Astrocyte (in vitro differentiated cells and primary cell): ENCODE measurements around the gene ARL6IP5. TPM values are rescaled to one million over a fixed set of nuclear protein-coding genes. Genes with fewer than 3 reads are reported as not detected.

Experiments used
- DNase-seq: peaks from one replicate; pipeline ENCODE4 v3.0.0-alpha.2; 2010; ENCODE audit warnings: low read depth
- FAIRE-seq: peaks from 2 replicates; lab custom pipeline; 2011; peaks lifted over from hg19 to GRCh38; lab: Jason Lieb, UNC
- H2AFZ ChIP-seq: 2 replicates; pipeline ENCODE4 v1.6.0; 2012; ENCODE audit warnings: low read depth, low read length, inconsistent platforms
- H3K27ac ChIP-seq: 2 replicates; pipeline ENCODE4 v1.5.1; 2011; ENCODE audit warnings: low read depth, low read length, inconsistent platforms
- H3K27me3 ChIP-seq: 2 replicates; pipeline ENCODE4 v1.6.0; 2011; ENCODE audit warnings: low read length, inconsistent platforms; ENCODE audit not compliant: insufficient read depth
- H3K36me3 ChIP-seq: 2 replicates; pipeline ENCODE4 v1.5.1; 2011; ENCODE audit warnings: low read length, inconsistent platforms; ENCODE audit not compliant: insufficient read depth
- H3K4me1 ChIP-seq: 2 replicates; pipeline ENCODE4 v1.5.1; 2011; ENCODE audit warnings: low read length, inconsistent platforms; ENCODE audit not compliant: insufficient read depth
- H3K4me2 ChIP-seq: 2 replicates; pipeline ENCODE4 v1.6.0; 2012; ENCODE audit warnings: low read length, inconsistent platforms
- H3K4me3 ChIP-seq: 2 replicates; pipeline ENCODE4 v1.5.1; 2011; ENCODE audit warnings: low read depth, mild to moderate bottlenecking, low read length, inconsistent platforms; ENCODE audit not compliant: insufficient read depth
- H3K79me2 ChIP-seq: 2 replicates; pipeline ENCODE4 v1.6.0; 2012; ENCODE audit warnings: mild to moderate bottlenecking, low read length, inconsistent platforms; ENCODE audit not compliant: insufficient read depth
- H3K9ac ChIP-seq: 2 replicates; pipeline ENCODE4 v1.6.0; 2012; ENCODE audit warnings: mild to moderate bottlenecking, low read length, inconsistent platforms
- H3K9me3 ChIP-seq: 2 replicates; pipeline ENCODE4 v1.5.1; 2012; ENCODE audit warnings: low read depth, mild to moderate bottlenecking, low read length, inconsistent platforms; ENCODE audit not compliant: insufficient read depth
- H4K20me1 ChIP-seq: 2 replicates; pipeline ENCODE4 v1.6.0; 2012; ENCODE audit warnings: low read length, inconsistent platforms; ENCODE audit not compliant: insufficient read depth
- H3K27ac Mint-ChIP-seq: one replicate; pipeline ENCODE4 v1.8.0; 2021; ENCODE audit warnings: mild to moderate bottlenecking, mixed read lengths; ENCODE audit not compliant: unreplicated experiment
- H3K27me3 Mint-ChIP-seq: one replicate; pipeline ENCODE4 v1.8.0; 2021; ENCODE audit warnings: low read depth, mixed read lengths; ENCODE audit not compliant: unreplicated experiment
- H3K36me3 Mint-ChIP-seq: one replicate; pipeline ENCODE4 v1.8.0; 2021; ENCODE audit warnings: low read depth, mixed read lengths; ENCODE audit not compliant: unreplicated experiment
- H3K4me1 Mint-ChIP-seq: one replicate; pipeline ENCODE4 v1.8.0; 2021; ENCODE audit warnings: low read depth, mixed read lengths; ENCODE audit not compliant: unreplicated experiment
- H3K4me3 Mint-ChIP-seq: one replicate; pipeline ENCODE4 v1.8.0; 2021; ENCODE audit warnings: mild to moderate bottlenecking, moderate library complexity, mixed read lengths; ENCODE audit not compliant: unreplicated experiment
- H3K9me3 Mint-ChIP-seq: one replicate; pipeline ENCODE4 v1.8.0; 2021; ENCODE audit warnings: mild to moderate bottlenecking, mixed read lengths; ENCODE audit not compliant: unreplicated experiment
- CTCF ChIP-seq: IDR thresholded peaks from 2 replicates; pipeline ENCODE4 v1.5.1; 2011; ENCODE audit warnings: low read depth, mild to moderate bottlenecking, inconsistent platforms, low read length, moderate library complexity; ENCODE audit not compliant: insufficient read depth
- EZH2 ChIP-seq: IDR thresholded peaks from 2 replicates; pipeline ENCODE4 v1.6.1; 2012; ENCODE audit warnings: mild to moderate bottlenecking, low read length, inconsistent platforms; ENCODE audit not compliant: insufficient read depth
- total RNA-seq: library from RNA; stranded (reverse); gene quantifications from 2 replicates; pipeline ENCODE4 v1.2.1, GENCODE V29; 2021

The ARL6IP5 gene
- total RNA-seq, 1 donor from 2014 or later = 160 TPM

GRCh38 chr3:69128509-69128908 lies 43.8 kb downstream of the ARL6IP5 start:
- no peaks in the 10 kb centered on the region for H3K4me1 ChIP-seq
- Mint-ChIP-seq H3K27me3 (peaks cover 1% of the 10 kb centered on the region), H3K9me3 (no peaks in the 10 kb centered on the region), H3K4me3 (no peak overlapping the region), H3K4me1 (no peaks in the 10 kb centered on the region), H3K27ac (no peak overlapping the region), H3K36me3 (no peaks in the 10 kb centered on the region)
- H3K4me2 ChIP-seq = no peak overlapping the region
- no peaks in the 10 kb centered on the region for H3K36me3 ChIP-seq
- H3K9ac ChIP-seq = no peak overlapping the region
- no peaks in the 10 kb centered on the region for H4K20me1 ChIP-seq
- H3K9me3 ChIP-seq = no peaks in the 10 kb centered on the region
- no peak overlapping the region for H2AFZ ChIP-seq
- DNase-seq (no peak), FAIRE-seq (no peak)
- no peak for TF ChIP-seq CTCF
- no peak for TF ChIP-seq EZH2
- no peak overlapping the region for H3K4me3 ChIP-seq
- H3K27me3 ChIP-seq = peaks cover 3% of the 10 kb centered on the region
- H3K79me2 ChIP-seq = no peaks in the 10 kb centered on the region
- H3K27ac ChIP-seq = no peak overlapping the region

DNA sequence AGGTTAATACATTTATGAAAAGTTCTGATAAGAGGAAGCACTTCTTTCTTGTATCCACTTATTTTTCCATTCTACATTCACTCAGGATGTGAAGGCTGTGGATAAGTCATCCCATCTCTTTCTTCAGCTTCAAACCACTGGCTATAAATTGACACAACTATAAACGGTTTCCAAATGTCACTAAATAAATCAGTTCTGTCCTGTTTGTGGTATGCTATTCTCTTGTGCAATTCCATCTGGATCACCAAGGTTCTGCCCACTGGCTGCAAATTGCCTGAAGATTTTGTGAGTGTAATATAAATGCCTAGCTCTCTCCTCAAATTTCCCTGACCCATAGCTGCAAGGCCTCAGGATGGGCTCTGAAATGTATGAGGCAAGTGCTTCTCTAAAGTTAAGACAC lies 44.8 kb downstream of the ARL6IP5 start:
- H4K20me1 ChIP-seq = no peaks in the 10 kb centered on the region
- no peaks in the 10 kb centered on the region for H3K4me1 ChIP-seq
- H3K4me1 Mint-ChIP-seq = no peaks in the 10 kb centered on the region
- no peak for FAIRE-seq
- H3K4me3 ChIP-seq = no peak overlapping the region
- no peak for TF ChIP-seq EZH2
- TF ChIP-seq CTCF = no peak
- no peaks in the 10 kb centered on the region for H3K9me3 ChIP-seq
- H3K27me3 Mint-ChIP-seq = peaks cover 1% of the 10 kb centered on the region
- no peak overlapping the region for H3K4me2 ChIP-seq
- no peaks in the 10 kb centered on the region for H3K9me3 Mint-ChIP-seq
- H3K4me3 Mint-ChIP-seq = no peak overlapping the region
- H3K27ac Mint-ChIP-seq = no peak overlapping the region
- no peak overlapping the region for H3K9ac ChIP-seq
- no peak overlapping the region for H3K27ac ChIP-seq
- H3K79me2 ChIP-seq = no peaks in the 10 kb centered on the region
- no peaks in the 10 kb centered on the region for H3K36me3 ChIP-seq
- H3K27me3 ChIP-seq = peaks cover 3% of the 10 kb centered on the region
- no peak for DNase-seq
- no peaks in the 10 kb centered on the region for H3K36me3 Mint-ChIP-seq
- no peak overlapping the region for H2AFZ ChIP-seq

DNA sequence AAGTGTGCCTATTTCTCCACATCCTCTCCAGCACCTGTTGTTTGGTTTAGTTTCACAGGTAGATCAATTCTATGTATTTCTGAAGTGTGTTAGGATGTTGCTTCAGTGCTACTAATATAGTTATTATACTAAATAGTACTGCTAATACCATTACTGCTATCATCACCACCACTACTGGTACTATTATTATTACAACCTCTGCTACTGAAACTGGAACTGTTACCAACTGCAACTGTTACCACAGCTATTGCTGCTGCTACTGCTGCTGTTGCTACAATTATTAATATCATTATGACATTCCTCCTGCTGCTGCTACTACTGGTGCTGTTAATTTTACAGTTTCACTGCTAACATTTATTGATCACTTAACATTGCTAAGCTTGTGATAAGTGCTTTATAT lies 46.0 kb downstream of the ARL6IP5 start:
- no peak overlapping the region for H3K9ac ChIP-seq
- no peaks in the 10 kb centered on the region for H3K36me3 Mint-ChIP-seq

More for the DNA sequence above, 46.0 kb downstream of the ARL6IP5 start:
- Histone ChIP-seq H3K36me3 (no peaks in the 10 kb centered on the region), H2AFZ (no peak overlapping the region), H3K9me3 (no peaks in the 10 kb centered on the region), H3K27me3 (no peaks in the 10 kb centered on the region), H3K4me1 (no peaks in the 10 kb centered on the region), H3K4me3 (no peak overlapping the region), H3K79me2 (no peaks in the 10 kb centered on the region), H3K27ac (no peak overlapping the region), H3K4me2 (no peak overlapping the region), H4K20me1 (no peaks in the 10 kb centered on the region)
- DNase-seq (no peak), FAIRE-seq (no peak)
- no peaks in the 10 kb centered on the region for H3K4me1 Mint-ChIP-seq
- no peak overlapping the region for H3K4me3 Mint-ChIP-seq
- TF ChIP-seq CTCF = no peak
- TF ChIP-seq EZH2 = no peak
- H3K27ac Mint-ChIP-seq = no peak overlapping the region
- peaks cover 1% of the 10 kb centered on the region for H3K27me3 Mint-ChIP-seq
- H3K9me3 Mint-ChIP-seq = no peaks in the 10 kb centered on the region
